ENCODE data around the gene BUB1. TPM values are rescaled to one million over a fixed set of nuclear protein-coding genes. Genes with fewer than 3 reads are reported as not detected.
A peak's percentile ranks its signal among the peaks of the same experiment; 100 is the strongest.

BUB1 gene
- total and polyA plus RNA-seq, 9 of the 15 experiments (the other 6 are each of a cell fraction or from before 2014, with no cell fraction given), result 73.4 to 247 (median 118) TPM

- TF ChIP-seq ZNF239 (CRISPR knock-in tag; IDR thresholded peaks at IDR 0.05) (no peak), ERF (CRISPR knock-in tag; IDR thresholded peaks at IDR 0.05) (no peak), ZBTB8A (IDR thresholded peaks at IDR 0.05; ENCODE audit: partially characterized antibody) (no peak), TOE1 (IDR thresholded peaks at IDR 0.05; ENCODE audit: borderline replicate concordance) (0 out of 2 replicates have a peak, but pooled peaks have one; percentile 13), TOE1 (CRISPR knock-in tag; IDR thresholded peaks at IDR 0.05; ENCODE audit: borderline replicate concordance, low read depth) (no peak), POLR3A (IDR thresholded peaks at IDR 0.05; ENCODE audit: borderline replicate concordance, extremely low read depth, insufficient read depth, insufficient read length) (no peak), MAFG (tag; conservative IDR thresholded peaks at IDR 0.05) (no peak), ZNF551 (CRISPR knock-in tag; IDR thresholded peaks at IDR 0.05) (0 out of 2 replicates have a peak, but pooled peaks have one; percentile 18), ZNF639 (CRISPR knock-in tag; conservative IDR thresholded peaks at IDR 0.05 in 1 of 2, IDR thresholded peaks at IDR 0.05 in 1 of 2) (0 out of 4 replicates have a peak, but pooled peaks of 1 of the 2 experiments have one; percentile 39), ZFP30 (CRISPR knock-in tag; IDR thresholded peaks at IDR 0.05; ENCODE audit: borderline replicate concordance) (no peak), YBX1 (IDR thresholded peaks at IDR 0.05) (no peak), ZNF589 (CRISPR knock-in tag; IDR thresholded peaks at IDR 0.05; ENCODE audit: low read depth) (no peak), DMBX1 (CRISPR knock-in tag; IDR thresholded peaks at IDR 0.05; ENCODE audit: borderline replicate concordance) (0 out of 2 replicates have a peak, but pooled peaks have one; percentile 9), TCF3 (CRISPR knock-in tag; IDR thresholded peaks at IDR 0.05) (no peak), ZNF354B (CRISPR knock-in tag; IDR thresholded peaks at IDR 0.05) (no peak), ZBTB7A (IDR thresholded peaks at IDR 0.05; ENCODE audit: borderline replicate concordance, control insufficient read depth, low read depth, low read length) (0 out of 2 replicates have a peak, but pooled peaks have one; percentile 23), PKNOX1 (IDR thresholded peaks at IDR 0.05) (no peak; the same call in 1 of the 2 replicates), MITF (IDR thresholded peaks at IDR 0.05) (no peak), ZNF668 (CRISPR knock-in tag; IDR thresholded peaks at IDR 0.05) (no peak), THAP12 (CRISPR knock-in tag; IDR thresholded peaks at IDR 0.05) (0 out of 2 replicates have a peak, but pooled peaks have one; percentile 32)
Measured at GRCh38 chr2:110678457-110679336, 834 bp upstream of the BUB1 start (continued).

All from K562 (cell line).